ENCODE results near the gene COP1. TPM values are rescaled to one million over a fixed set of nuclear protein-coding genes. Genes with fewer than 3 reads are reported as not detected.

The COP1 gene
- total RNA-seq, 1 donor from 2014 or later, result 66.2 TPM

DNA sequence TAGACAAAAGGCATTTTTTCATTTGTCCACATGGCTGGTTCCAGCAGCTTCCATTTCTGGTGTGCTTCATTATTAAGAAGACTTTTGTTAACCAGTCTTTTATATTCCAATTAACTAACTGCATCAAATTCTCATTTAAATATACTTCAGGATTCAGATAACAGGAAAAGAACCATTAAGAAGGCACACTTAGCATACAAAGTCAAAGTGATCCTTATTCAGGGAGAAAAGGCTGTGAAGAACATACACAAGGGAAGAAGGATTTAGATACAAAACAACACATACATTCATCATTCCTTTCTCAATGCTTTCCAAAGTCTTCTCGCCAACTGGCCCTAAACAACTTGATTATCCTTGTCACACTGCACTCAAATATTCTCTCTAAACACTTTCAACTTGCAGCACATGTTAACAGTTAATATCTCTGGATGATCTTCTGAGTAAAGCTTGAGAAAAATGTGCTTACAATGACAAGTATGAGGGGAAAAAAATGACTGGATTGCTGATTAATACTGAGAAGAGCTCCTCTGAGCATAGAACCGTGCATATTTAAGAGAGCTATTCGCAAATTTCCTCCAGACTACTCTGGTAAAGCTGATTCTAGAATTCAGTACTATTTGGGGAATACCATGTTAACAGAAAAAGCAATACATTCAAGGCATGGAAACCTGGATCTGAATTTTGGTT, 238.5 kb downstream of the COP1 start:
- DNase-seq (ENCODE audit: low read depth), result no peak

DNA sequence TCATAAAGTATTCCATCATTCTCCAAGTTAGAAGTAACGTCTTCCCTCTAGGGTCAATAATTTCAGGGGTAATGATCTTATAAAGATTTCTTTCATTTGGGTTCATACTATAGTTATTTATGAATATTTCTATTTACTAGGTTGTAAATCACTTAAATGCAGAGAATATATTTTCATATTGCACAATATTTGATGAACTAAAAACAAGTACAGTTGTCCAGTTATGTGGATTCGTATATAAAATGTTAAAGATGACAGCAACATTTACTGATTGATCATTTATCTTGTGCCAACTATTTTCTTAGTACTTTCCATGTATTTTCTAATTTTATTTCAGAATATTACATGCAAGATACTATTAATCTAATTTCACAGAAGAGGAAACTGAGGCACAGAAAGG, 243.3 kb downstream of the COP1 start:
- DNase-seq (ENCODE audit: low read depth), result no peak

DNA sequence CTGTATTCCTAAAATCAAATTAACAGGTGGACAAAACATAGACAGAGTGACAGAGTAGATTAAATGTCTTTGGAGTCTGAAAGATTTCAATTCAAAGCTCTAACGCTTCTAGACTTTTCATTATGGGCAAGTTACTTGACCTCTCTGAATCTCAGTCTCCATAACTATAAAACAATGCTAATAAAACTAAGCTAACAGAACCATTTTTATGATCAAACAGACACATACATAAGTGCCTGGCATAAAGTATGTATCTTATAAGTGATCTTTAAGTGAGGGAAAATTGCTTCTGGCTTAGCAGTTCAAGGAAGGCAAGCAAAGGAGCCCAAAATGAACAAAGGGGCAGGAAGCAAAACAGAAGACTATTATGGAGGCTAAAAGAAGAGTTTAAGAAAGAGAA, 246.9 kb downstream of the COP1 start:
- no peak for DNase-seq (ENCODE audit: low read depth)

DNA sequence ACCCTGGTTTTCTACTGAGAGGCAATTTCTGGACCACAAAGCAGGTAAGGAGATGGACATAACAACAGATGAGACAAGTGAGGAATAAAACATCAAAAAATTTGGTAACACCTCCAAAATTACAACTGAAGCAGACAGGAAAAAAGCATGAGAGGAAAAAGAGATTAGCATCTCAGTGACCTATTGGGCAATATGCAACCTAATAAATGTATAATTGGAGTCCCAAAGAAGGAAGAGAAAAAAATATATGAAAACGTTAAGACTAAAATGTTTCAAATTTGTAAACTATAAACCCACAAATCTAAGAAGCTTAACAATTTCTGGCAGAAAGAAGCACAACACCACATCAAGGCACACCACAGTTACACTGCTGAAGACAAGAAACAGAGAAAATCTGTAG, 255.5 kb downstream of the COP1 start:
- DNase-seq (ENCODE audit: low read depth), result no peak

DNA sequence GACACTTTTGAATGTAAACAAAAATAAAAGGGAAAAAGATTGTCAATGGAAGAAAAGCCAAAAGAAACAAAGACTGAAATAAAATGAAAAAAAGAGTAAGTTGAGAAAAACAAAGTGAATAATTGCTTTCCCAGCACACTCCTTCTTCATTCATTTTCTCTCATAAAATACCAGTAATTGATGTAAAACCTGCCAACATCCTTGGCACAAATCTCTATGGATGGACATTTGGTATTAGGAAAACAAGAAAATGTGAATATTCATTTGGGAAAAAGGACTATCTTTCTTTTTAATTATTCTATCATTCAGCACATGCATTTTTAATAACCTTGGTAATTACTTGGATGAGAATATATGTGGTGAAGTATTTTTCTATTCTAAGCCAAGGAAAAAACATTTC, 259.3 kb downstream of the COP1 start:
- DNase-seq (ENCODE audit: low read depth), result no peak

DNA sequence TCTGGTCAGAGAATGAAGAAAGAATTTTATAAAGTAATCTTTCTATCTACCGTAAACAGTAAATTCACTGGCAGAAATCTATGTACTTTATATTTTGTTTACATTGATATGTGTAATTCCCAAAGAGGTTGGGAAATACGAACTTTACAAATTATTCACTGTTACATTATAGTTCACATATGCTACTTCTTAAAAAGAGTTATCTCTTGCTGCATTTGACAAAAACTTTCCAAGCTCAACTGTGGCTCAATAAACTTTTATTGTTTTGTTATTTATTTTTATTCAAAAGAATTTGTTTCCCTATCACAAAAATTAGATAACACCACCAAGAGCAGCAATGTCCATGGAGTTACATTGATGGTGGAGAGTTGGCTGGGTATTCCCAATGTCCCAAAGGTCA, 262.5 kb downstream of the COP1 start:
- DNase-seq (ENCODE audit: low read depth), result no peak

DNA sequence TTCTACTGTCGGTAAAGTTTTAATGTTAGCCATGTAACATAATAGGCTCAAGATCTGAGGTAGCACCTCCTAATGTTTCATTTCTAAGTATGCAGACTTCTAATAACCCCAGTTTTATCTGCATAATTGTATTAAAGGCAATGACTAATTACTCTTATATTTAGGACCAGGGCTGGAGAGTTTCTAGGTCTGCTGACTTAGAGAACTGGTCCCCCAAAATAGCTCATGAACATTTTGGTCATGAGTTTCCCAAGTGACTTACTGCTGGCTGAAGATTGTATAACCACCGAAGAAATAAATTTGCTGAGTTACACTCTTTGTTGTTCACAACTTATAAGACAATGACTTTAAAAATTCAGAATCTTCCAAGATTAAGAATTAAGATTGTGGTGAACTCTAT, 265.9 kb downstream of the COP1 start:
- no peak for DNase-seq (ENCODE audit: low read depth)

DNA sequence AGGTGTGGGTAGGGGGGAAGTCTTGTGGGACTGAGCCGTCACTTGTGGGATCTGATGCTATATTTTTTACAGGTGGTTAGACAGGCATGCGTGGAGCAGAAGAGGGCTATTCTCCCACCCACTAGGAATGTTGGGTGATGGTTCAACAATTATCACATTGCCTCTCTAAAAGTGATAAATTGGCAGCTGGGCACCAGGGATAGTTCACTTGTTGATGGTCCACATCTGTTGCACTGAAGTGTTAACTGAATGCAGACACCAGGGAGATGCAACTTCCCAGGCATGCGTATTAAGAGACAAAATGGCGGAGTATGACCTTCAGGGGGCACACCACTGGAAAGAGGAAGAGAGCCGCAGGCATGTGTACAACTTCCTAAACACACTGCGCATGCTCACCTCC, 270.4 kb downstream of the COP1 start:
- no peak for DNase-seq (ENCODE audit: low read depth)

DNA sequence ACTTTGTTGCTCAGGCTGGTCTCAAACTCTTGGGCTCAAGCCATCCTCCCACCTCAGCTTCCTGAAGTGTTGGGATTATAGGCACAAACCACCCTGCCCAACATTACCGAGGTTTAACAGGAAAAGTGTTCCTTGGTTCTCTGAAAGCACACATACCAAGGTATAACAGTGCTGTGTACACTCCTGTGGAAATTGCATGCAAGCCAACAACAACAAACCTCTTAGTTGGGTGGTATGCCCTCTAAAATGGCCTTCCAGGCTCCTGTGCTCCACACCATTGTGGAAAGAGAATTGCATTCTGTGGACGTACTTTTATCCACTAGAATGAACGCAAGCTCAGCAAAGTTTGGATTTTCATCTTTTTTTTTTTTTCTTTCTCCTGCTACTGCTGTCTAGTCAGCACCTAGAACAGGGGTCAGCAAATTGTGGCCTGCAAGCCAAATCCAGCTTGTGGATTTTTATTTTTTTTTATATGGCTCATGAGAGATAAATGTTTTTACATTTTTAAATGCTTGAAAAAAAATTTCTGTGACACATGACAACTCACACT, 271.4 kb downstream of the COP1 start:
- DNase-seq (ENCODE audit: low read depth), result no peak

DNA sequence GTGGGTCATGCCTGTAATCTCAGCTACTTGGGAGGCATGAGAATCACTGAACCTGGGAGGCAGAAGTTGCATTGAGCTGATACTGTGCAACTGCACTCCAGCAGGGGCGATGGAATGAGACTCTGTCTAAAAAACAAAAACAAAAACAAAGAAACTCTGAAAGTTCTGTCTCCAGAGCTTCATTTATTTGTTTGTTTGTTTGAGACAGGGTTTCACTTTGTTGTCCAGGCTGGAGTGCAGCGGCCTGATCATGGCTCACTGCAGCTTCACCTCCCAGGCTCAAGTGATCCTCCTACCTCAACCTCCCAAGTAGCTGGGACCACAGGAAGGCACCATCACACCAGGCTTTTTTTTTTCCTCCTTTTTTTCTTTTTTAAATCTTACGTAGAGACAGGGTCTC, 271.9 kb downstream of the COP1 start:
- DNase-seq (ENCODE audit: low read depth), result no peak

DNA sequence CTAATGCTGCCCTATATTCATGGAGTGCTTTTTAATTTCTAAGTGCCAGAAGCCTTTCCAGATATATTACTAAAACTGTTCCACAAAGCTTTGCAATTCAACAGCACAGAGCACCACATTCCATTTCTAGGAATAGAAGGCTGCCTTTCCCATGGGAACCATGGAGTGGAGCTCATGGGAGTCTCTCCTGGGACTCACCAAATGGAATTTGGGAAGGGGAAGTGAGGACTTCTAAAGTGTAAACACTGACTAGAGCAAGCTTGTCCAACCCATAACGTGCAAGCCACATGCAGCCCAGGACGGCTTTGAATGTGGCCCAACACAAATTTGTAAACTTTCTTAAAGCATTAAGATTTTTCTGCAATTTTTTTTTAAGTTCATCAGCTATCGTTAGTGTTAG, 273.3 kb downstream of the COP1 start:
- no peak for DNase-seq (ENCODE audit: low read depth)

DNA sequence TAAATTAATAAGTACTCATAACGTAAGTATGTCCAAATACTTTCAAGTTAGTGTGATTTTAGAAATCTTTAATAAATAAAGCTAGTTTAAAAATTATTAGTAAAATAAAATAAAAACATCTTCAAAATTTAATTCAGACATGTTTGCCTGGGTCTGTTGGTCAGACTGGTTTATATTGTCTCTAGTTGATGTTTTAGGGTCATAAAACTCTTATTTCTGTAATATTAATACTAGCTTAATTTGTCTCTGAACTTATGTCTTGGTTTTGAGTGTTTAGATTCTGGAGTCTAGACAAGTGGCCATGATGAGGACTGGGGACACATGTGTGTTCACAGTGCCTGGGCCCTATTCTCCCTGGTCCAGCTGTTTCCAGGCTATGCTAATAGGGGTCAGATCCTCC, 279.1 kb downstream of the COP1 start:
- no peak for DNase-seq (ENCODE audit: low read depth)

DNA sequence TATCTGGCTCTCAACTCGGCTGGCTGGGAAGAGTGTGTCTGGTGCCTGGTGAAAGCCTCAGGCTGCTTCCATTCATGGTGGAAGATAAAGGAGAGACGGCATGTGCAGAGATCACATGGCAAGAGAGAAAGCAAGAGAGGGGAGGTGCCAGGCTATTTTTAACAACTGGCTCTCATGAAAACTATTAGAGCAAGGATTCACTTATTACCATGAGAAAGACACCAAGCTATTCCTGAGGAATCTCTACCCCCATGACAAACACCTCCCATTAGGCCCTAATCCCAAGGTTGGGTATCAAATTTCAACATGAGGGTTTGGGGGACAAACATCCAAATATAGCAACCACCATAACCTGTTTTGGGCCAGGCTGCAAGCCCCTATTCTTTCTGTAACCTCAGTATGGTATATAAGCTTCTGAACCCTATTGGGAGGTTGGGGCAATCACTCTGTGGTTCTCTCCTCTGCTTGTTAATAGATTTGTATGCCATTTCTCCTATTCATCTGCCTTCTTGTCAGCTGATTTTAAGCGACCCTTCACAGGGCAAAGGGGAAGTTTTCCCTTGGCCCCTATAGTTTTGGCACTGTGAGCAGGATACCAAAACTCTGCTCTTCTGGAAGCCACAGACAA, 284.7 kb downstream of the COP1 start:
- DNase-seq (ENCODE audit: low read depth), result no peak

DNA sequence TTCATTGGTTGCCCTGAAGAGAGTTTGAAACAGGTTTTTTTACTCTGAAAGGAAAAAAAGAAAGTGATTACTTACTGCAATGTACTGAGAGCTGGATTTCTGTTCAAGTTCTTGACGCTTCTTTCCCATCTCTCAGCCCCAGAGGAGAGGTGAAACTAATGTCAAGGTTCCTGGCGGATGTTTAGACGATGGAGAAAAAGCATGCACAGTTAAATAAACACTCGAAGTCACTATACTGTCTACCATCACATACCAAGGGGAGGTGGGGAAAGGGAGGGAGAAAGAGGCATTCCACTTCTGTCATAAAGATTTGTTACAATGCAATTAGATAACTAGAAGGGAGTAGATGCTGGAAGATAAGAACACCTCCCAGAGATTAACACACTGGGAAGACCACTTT, 286.7 kb downstream of the COP1 start:
- DNase-seq (ENCODE audit: low read depth), result no peak

DNA sequence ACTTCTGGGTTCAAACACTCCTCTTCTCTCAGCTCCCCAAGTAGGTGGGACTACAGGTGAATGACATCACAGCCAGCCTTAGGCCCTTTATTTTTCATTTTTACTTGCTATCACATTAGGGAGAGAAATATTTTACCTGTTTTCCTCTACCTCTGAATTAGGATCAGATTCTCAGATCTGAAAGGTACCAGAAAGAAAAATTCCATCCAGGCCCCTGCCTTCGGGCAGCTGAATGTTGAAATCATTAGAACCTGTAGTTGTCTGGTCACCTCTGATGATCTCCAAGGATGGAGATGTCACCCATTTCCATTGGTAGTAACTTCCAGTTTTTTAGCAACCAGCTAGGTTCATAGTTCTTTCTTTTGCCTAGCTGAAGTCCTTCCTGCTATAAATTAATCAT, 288.1 kb downstream of the COP1 start:
- no peak for DNase-seq (ENCODE audit: low read depth)

DNA sequence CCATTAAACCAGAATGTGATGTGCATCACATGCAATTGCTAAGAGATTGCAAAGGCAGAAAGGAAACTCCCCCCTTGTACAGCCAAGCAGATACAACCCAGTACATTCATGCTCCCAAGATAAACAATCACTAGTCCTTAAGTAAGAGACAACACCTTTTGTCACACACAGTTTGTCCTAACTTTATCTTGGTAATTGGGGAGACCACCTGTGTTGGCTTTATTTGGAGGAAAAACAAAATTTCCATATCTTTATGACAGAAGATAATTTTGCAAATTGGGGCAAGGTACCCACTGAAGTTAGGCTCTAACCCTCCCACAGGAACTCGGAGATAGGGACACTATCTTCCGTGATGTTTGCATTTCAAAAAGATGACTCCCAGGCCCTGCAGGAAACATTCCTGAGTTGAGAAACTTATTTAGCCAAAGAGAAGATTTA, 288.7 kb downstream of the COP1 start:
- DNase-seq (ENCODE audit: low read depth), result no peak

DNA sequence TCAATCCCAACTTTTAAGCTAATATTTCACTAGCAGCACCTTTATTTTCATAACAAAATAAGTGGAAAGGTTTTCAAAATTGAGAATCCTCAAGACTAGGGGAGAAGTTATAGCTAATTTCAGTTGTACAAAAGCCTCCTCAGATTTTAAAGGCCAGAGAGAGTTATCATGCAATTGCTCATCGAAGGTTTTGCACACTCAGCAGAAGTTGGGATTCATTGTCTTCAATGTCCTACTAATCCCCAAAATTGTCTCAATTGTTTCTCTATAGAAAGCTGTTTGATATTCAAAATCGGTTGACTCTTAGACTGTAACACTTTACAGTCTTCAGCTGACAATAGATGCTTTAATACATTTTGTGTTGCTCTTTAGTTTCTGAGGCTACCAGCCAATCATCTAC, 293.0 kb downstream of the COP1 start:
- DNase-seq (ENCODE audit: low read depth), result no peak

DNA sequence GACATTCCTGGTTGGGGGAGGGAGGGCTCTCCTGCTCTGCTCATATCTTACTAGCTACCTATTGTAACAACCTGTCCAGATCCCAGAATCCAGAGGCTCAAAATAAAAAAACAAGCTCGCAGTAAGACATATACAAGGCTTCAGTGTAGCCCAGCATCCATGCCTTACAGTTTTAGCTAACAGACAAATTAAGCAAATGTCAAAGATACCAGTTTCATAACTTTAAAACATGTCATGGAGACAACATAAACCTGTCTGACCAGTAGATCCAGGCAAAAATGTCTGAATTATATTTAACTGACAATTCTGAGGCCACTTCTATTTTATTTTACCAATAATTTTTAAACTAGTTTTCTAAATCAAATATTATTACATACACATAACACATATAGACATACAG, 295.9 kb downstream of the COP1 start:
- DNase-seq (ENCODE audit: low read depth), result no peak

DNA sequence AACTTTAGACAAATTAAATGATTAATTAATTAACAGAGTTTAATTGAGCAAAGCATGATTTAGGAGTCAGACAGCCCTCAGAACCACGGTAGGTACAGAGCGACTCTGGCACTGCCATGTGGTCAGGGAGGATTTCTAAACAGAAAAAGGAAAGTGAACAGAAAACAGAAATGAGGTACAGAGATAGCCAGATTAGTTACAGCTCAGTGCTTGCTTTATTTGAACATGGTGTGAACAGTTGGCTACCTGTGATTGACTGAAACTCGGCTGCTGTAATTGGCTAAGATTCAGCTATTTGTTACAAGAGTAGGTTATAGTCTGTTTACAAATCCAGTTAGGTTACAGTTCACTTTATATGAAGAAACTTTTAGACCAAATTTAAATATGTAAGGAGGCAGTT, 300.7 kb downstream of the COP1 start:
- no peak for DNase-seq (ENCODE audit: low read depth)

DNA sequence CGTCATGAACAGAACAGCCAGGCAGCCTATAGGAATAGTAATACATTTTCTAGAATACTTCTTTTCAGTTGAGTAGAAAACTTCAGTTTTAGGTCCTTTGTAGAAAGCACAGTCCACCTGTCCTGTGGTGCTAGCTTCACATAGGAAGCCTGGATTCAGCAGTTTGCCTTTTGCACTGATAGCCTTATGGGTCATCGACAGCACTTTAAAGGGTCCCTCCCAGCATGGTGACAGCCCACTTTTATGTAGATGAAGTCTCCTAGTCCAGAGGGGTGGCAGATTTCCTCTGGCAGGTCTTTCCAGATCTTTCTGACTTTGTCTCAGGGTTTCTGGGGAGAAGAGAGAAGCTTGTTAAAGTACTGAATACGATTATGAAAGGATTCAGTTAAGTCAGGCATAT, 302.3 kb downstream of the COP1 start:
- DNase-seq (ENCODE audit: low read depth), result no peak

DNA sequence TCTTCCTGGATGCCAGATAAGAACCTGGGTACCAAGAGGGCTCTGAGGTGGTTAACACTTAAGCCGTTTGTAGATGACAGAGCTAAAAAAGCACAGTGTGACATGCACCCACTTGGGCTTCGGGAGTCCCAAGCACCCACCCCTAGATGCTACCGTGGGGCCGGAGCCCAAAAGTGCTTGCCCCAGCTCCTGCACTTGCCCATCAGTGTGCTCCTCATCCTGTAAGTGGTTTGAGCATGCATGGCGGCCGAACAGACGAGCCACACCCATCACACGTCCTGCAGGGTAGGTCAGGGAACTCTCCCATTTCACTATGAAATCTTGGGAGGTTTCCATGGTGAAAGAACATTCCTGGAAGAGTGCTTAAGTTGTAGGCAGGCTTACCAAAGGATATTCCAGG, 304.8 kb downstream of the COP1 start:
- no peak for DNase-seq (ENCODE audit: low read depth)

DNA sequence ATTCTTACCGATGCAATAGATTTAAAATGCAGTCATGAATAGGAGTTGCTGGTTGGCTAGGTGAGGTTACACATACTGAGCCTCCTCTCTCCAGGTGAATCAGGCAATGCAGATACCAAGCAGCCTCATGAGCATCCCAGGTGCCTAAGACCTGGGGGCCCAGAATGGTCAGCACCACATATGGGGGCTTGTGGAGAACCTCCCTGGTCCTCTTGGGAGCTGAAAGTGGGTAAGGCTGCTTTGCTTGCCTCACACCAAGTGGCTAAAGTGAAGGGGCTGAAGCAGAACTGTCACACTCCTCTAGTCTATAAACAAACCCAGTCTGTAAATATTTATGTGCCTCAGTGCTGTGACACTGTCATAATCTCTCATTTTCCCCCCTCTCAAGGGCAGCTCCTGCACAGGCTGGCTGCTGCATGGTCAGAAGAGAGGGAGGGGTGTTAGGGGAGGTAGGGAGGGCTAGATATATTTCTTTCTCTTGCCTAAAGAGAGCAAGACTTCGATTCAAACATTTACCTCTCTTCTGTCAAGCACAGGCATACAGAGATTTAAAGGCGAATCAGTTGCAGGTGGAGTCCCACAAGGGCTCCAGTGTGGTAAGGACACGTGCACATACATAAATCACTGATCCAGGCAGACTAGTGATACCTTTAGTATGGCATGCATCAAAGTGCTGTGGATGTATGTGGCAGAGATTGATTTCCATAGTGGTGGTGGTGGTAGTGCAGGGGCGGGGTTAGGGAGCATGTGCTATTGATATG, 305.8 kb downstream of the COP1 start:
- DNase-seq (ENCODE audit: low read depth), result no peak

DNA sequence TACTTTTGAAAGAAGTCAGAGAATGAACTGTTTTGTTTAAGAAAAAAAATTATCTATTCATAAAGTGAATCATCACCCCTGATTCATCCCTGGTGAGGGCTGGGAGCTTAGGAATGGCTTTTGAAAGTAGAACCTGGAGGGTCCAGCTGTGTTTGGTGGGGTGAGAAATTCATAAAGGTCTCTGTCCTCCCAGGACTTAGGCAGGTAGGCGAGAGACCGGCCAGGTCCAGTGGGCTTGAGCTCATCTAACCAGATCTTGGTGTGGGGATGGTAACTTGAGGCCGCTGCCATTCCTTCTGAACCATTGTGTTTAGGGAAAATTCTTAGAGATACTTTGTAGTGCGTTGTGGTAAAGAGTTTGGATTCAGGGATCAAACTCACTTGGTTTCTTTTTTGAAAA, 306.9 kb downstream of the COP1 start:
- DNase-seq (ENCODE audit: low read depth), result no peak
